Bronchial epithelial cell (primary cell): ENCODE data around the gene C6orf141. TPM values are rescaled to one million over a fixed set of nuclear protein-coding genes. Genes with fewer than 3 reads are reported as not detected.

ENCODE experiments used
- DNase-seq: peaks from one replicate; pipeline ENCODE4 v3.0.0-alpha.2; 2010; ENCODE audit warnings: low read depth
- FAIRE-seq: peaks from 2 replicates; lab custom pipeline; 2011; peaks lifted over from hg19 to GRCh38; lab: Jason Lieb, UNC
- H3K27me3 ChIP-seq: 2 replicates; pipeline ENCODE4 v1.5.1; 2011; ENCODE audit warnings: low read length; ENCODE audit not compliant: control insufficient read depth, insufficient read depth
- H3K36me3 ChIP-seq: 2 replicates; pipeline ENCODE4 v1.5.1; 2011; ENCODE audit warnings: low read length; ENCODE audit not compliant: control insufficient read depth, insufficient read depth
- H3K4me3 ChIP-seq: 2 replicates; pipeline ENCODE4 v1.5.1; 2011; ENCODE audit warnings: mild to moderate bottlenecking, low read depth, low read length, control low read depth
- CTCF ChIP-seq: IDR thresholded peaks from 2 replicates; pipeline ENCODE4 v1.5.1; 2011; ENCODE audit warnings: mild to moderate bottlenecking, moderate library complexity, low read length, control low read depth, inconsistent platforms; ENCODE audit not compliant: insufficient read depth, severe bottlenecking
- total RNA-seq: library from RNA; depleted of rRNA; stranded (reverse); fragments of >200 nt; gene quantifications from 2 replicates; pipeline ENCODE4 v1.2.1, GENCODE V29; 2014

The C6orf141 gene
- total RNA-seq, 1 donor from 2014 or later = 10.8 TPM

GRCh38 chr6:49522710-49523593 lies 27.5 kb upstream of the C6orf141 start:
- Histone ChIP-seq H3K27me3 (no peaks in the 10 kb centered on the region), H3K36me3 (no peaks in the 10 kb centered on the region), H3K4me3 (no peak overlapping the region)
- DNase-seq (no peak), FAIRE-seq (no peak)
- no peak for TF ChIP-seq CTCF

GRCh38 chr6:49523901-49524300 lies 26.6 kb upstream of the C6orf141 start:
- Histone ChIP-seq H3K36me3 (no peaks in the 10 kb centered on the region), H3K4me3 (no peak overlapping the region), H3K27me3 (no peaks in the 10 kb centered on the region)
- TF ChIP-seq CTCF = no peak
- DNase-seq (no peak), FAIRE-seq (no peak)

GRCh38 chr6:49524541-49524940 lies 25.9 kb upstream of the C6orf141 start:
- no peak overlapping the region for H3K4me3 ChIP-seq
- FAIRE-seq (no peak), DNase-seq (no peak)
- no peaks in the 10 kb centered on the region for H3K36me3 ChIP-seq
- TF ChIP-seq CTCF = no peak
- H3K27me3 ChIP-seq = no peaks in the 10 kb centered on the region

- no peak for FAIRE-seq
- Histone ChIP-seq H3K27me3 (no peaks in the 10 kb centered on the region), H3K4me3 (no peak overlapping the region), H3K36me3 (no peaks in the 10 kb centered on the region)
- no peak for DNase-seq
- TF ChIP-seq CTCF = no peak
Observed at GRCh38 chr6:49526598-49526997, 23.9 kb upstream of the C6orf141 start.

- no peaks in the 10 kb centered on the region for H3K27me3 ChIP-seq
Observed at GRCh38 chr6:49527320-49527719, 23.1 kb upstream of the C6orf141 start.

More at GRCh38 chr6:49527320-49527719, 23.1 kb upstream of the C6orf141 start:
- FAIRE-seq (no peak), DNase-seq (no peak)
- no peak for TF ChIP-seq CTCF
- H3K36me3 ChIP-seq = no peaks in the 10 kb centered on the region
- no peak overlapping the region for H3K4me3 ChIP-seq
